HG02623 (cell line): ENCODE data around the gene KMT2E.

Source experiments
- ATAC-seq: cut with Tn5 transposase; IDR thresholded peaks from one replicate; pipeline ENCODE4 v1.9.1; 2021; ENCODE audit warnings: moderate library complexity; ENCODE audit not compliant: unreplicated experiment

The KMT2E gene

DNA sequence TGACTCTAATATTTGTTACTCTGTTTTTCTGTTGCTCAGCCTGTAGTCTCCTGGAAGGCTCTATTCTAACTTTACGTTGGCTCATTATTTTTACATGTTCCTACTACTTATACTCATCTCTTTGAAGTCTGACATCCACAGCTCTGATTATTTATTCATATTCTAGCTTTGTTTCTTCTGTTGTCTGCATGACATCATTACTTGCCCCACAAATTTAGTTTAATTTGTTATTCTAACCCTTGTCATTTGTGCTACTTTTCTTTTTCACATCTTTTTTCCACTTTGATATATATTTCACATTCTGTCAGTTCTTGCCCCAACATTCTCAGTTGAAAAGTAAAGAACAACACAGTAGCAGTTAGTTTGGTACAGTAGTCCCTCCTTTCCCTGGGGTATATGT is 51.1 kb downstream of the KMT2E start:
- no peak for ATAC-seq

DNA sequence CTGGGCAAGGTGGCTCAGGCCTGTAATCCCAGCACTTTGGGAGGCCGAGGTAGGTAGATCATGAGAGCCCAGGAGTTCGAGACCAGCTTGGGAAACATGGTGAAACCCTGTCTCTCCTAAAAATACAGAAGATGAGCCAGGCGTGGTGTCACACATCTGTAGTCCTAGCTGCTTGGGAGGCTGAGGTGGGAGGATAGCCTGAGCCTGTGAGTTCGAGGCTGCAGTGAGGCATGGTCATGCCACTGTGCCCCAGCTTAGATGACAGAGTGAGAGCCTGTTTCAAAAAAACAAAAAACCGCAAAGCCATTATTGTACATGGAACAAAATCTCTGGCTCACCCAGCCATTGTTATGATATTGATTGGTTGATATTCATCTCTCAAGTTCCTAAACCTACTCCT is 53.7 kb downstream of the KMT2E start:
- ATAC-seq: no peak

DNA sequence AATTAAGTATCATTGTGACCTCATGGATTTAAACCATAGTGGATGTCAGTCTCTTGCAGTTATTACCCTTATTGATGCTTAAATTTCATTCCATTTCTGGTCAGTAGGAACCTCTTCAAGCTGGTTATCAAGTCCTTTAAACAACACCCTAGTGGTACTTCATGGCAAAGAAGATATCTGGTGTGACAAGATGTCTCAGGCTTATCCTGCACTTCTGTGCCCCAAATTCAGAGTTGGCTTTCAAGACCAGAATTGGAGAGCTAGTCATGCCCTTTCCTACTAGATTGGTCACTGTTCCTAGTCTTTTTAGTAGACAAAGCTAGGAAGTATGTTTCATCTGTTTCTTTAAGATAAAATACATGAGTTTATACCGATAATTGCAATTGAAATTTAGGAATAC is 54.9 kb downstream of the KMT2E start:
- no peak for ATAC-seq

DNA sequence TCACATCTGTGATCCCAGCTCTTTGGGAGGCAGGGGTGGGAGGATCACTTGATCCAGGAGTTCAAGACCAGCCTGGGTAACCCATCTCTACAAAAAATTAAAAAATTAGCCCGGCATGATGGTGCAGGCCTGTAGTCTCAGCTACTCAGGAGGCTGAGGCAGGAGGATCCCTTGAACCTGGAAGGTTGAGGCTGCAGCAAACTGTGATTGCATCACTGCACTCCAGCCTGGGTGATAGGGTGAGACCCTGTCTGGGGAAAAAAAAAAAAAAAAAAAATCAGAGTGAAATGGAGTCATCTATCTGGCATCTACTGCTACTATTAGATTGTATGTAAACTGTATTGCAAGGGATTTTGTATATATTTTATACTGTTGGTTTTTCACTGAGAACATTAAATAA is 59.1 kb downstream of the KMT2E start:
- no peak for ATAC-seq

DNA sequence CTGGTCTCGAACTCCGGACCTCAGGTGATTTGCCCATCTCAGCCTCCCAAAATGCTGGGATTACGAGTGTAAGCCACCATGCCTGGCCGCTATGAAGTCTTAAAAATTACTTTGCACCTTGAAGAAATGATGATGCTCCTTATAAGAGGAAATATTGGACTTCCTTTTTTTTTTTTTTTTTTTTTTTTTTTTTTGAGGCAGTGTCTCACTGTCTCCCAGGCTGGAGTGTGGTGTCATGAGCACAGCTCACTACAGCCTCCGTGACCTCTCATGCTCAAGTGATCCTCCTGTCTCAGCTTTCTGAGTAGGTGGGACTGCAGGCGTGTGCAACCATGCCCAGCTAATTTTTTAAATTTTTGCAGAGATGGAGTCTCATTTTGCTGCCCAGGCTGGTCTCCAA is 65.3 kb downstream of the KMT2E start:
- no peak for ATAC-seq

DNA sequence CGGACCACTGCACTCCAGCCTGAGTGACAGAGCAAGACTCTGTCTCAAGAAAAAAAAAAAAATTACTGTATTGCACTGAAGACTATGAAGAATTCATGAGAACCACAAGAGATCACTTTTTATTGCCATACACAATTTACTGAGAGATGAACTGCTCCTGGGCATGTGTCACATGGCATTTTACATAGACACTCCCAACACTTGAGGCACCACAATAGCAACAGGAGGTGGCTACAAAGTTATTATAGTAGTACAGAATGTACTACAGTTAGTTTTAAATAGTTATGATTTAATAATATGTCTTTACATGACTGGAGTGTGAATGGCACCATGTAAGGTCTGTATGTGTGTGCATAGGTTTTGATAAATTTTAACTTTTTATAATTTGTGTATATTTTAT is 70.6 kb downstream of the KMT2E start:
- no peak for ATAC-seq

DNA sequence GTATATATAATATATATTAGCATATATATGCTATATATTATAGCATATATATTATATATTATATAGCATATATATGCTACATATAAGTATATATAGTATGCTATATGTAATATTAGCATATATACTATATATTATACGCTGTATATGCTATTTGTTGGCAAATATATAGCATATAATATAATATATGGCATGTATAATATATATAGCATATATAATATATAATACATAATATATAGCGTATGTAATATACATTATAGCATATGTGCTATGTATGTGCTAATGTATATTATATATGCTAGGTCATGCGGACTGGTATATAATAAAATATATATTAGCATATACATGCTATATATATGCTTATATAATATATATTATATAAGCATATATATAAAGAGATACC is 72.8 kb downstream of the KMT2E start:
- no peak for ATAC-seq

DNA sequence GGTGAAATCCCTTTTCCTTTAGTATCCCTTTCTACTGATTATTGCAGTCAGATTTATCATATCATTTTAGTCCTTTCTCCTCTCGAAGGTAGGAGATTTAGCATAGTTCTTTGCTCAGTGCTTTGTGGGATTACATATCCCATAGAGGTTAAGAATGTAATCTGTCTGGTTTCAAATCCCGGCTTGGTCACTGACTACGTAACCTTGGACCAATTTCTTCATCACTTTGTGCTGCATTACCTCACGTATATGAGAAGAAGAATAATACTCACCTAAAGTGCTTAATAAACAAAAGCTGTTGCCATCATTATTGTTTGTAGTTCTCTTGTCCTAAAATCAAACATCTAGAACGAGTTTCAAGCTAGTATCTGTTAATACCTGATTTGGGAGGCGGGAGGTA is 74.0 kb downstream of the KMT2E start:
- ATAC-seq: no peak

DNA sequence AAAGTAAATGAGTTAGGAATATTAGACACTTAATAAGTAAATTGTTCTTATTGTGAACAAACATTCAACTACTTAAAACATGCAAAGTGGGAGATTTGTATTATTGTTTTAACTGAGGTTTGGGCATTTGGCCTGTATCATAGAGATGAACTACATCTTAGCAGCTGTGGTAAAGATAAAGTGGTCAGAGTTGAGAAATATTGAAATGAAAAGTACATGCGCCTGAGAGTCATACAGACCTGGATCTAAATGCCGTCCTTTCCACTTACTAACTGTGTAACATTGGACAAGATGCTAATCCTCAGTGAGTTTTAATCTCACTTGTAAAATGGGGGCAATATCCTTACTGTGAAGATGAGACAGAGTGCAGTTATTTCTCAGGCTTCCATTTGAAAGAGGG is 74.5 kb downstream of the KMT2E start:
- ATAC-seq: no peak

DNA sequence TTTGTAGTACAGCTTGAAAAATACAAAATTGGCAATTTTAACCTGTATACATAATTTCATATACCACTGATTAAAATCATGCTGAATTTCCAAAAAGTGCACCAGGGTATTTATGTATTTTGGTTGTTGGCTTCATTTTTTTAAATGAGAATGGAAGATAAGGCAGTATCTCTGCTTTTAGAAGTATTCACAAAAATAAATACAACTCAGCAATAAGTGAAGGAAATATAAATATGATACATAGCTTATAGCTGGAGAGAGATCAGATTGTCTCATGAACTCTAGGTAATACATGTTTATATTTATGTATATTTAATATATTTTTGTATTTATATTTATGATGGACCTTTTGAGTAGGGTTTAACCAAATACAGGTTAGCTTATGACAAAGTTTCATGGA is 81.0 kb downstream of the KMT2E start:
- no peak for ATAC-seq

DNA sequence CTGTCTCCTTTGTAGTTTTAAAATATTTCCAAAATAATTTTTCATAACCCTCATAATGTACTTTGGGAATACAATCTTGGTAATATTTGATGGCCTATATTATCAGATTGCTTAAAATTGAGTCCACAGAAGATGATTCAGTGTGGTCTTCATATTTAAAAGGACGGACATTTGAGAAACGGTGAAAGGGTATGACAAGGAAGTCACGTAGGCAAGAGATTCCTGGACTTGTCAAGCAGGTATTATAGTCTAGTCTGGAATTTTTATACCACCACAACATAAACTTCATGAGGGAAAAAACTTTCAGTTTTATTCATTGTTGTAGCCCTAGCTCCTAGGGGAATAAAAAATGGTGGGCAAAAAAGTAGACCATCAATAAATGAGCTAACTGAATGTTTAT is 82.3 kb downstream of the KMT2E start:
- ATAC-seq: no peak

DNA sequence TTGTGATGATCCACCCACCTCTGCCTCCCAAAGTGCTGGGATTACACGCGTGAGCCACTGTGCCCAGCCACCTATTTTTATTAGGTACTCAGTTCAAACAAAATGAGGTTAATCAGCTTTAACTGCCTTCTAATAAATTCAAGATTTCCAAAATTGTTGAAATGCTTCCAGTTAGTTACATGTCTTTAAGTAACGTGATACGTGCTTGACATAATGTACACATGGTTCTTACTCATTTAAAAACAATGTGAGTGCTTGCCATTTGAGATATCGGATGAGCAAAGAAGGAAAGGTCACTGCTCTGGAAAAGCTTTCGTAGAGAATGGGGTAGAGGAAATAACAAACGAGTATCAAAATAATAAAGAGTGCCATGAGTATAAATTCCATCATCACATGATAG is 83.6 kb downstream of the KMT2E start:
- ATAC-seq: no peak

DNA sequence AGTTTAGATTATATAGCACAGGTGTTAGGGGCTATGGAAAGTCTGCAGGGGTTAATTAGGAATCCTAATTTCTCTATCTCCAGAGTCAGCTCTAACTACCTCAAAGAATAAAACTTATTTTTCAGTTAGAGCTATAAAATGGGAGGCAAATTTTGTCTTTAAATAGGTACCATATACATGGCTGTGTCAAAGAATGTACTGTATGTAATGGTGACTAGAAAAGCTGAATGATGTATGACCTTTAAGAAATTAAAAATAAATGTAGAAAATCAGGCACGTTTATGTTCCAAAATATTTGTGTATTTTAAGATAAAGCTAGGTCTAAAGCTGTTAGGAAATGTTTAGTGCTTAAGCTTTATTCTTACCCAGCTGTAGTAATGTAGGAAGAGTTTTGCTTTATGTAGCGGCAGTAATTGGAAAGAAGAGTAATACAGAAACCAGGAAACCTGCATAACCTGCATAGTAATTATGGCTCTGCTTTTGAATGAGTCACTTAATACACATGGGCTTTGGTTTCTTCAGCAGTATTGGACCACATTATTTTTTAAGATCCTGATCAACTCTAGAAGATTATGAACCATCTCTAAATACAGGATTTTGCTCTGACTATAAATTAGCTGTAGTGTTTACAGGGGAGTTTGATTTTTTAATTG is 85.0 kb downstream of the KMT2E start:
- ATAC-seq: peak; percentile 77

DNA sequence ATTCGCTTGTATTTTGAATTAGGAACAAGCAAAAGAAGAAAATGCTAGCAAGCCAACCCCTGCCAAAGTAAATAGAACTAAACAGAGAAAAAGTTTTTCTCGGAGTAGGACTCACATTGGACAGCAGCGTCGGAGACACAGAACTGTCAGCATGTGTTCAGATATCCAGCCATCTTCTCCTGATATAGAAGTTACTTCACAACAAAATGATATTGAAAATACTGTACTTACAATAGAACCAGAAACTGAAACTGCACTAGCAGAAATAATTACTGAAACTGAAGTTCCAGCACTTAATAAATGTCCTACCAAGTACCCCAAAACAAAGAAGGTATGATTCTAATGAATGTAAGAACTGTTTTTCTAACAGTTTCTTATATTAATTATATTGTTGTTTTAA is 87.9 kb downstream of the KMT2E start:
- no peak for ATAC-seq

DNA sequence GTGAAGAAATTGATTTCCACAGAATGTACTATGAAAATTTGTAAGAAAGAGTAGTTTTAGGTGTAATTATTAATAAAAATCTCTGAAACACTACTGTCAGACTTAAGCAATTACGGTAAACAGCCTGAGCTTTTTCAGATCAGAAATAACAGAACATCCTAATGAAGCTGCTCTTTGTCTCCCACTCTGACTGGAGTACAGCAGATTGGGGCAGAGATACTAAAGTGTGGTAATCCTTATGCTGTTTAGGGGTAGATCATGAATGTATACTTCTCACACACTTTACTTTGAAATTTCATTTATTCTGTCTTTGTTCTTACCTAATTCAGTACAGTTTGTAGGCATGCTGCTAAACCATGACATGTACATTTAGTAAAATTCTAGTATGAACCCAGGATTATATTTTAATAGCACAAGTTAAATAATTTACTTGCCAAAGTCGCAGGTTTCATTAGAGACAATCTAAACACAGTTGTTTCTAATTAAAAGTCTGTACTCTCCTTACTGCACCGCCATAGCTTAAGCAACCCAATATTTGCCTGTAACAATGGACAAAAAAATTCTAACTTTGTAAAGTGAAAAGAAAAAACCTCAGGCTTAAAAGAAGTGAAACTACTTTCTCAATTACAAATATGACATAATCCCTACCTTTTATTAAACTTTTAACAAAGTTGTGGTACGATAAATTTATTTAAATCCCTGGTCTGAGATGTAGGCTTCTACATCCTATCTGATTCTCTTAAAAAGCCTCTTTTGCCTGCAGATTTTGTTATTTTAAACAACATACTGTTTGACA is 88.8 kb downstream of the KMT2E start:
- ATAC-seq: no peak

DNA sequence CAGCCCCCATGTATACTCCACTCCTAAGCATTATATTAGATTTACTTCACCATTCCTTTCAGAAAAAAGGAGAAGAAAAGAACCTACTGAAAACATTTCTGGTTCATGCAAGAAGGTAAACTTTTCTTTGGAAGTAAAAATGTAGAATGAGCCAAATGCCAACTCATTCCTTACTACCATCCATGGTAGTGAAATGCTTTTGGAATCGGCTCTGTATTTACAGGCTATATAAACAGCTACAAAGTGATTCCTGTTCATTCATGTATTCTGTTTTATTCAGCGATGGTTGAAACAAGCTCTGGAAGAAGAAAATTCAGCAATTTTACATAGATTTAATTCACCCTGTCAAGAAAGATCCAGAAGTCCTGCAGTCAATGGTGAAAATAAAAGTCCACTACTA is 91.6 kb downstream of the KMT2E start:
- ATAC-seq: no peak

DNA sequence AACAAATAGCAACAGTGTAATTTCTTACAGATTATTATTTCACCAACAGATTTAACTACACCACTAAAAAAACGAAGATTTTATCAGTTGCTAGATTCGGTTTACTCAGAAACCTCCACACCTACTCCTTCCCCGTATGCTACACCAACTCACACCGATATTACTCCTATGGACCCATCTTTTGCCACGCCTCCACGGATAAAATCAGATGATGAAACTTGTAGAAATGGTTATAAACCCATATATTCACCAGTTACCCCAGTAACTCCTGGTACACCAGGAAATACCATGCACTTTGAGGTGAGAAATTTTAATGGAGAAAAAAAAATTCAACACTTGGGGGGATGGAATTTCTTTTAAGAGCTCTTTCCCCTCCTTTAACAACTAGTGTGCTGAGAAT is 92.5 kb downstream of the KMT2E start:
- ATAC-seq: no peak

DNA sequence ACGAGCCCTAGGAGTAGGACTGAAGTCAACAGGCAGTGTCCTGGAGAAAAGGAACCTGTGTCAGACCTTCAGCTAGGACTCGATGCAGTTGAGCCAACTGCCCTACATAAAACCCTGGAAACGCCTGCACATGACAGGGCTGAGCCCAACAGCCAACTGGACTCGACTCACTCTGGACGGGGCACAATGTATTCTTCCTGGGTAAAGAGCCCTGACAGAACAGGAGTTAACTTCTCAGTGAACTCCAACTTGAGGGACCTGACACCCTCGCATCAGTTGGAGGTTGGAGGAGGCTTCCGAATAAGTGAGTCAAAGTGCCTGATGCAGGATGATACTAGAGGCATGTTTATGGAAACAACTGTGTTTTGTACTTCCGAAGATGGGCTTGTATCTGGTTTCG is 93.5 kb downstream of the KMT2E start:
- ATAC-seq: no peak

DNA sequence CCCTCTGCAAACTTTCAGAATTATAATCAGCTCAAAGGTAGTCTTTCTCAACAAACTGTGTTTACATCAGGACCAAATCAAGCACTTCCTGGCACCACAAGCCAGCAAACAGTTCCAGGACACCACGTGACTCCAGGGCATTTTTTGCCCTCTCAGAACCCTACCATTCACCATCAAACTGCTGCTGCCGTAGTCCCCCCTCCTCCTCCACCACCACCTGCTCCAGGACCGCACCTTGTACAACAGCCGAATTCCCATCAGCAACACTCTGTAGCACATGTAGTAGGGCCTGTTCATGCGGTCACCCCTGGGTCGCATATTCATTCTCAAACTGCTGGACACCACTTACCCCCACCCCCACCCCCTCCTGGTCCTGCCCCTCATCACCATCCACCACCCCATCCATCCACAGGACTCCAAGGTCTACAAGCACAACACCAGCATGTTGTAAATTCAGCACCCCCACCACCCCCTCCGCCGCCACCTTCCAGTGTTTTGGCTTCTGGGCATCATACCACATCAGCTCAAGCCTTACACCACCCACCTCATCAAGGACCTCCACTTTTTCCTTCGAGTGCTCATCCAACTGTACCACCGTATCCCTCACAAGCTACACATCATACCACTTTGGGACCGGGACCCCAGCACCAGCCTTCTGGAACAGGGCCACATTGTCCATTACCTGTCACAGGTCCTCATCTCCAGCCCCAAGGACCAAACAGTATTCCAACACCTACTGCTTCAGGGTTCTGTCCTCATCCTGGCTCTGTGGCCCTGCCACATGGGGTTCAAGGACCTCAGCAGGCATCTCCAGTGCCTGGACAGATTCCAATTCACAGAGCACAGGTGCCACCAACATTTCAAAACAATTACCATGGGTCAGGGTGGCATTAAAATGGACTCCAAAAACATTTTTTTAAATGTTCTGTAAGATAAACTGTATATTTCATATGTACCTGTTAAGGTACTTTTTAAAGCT is 98.7 kb downstream of the KMT2E start:
- ATAC-seq: no peak

DNA sequence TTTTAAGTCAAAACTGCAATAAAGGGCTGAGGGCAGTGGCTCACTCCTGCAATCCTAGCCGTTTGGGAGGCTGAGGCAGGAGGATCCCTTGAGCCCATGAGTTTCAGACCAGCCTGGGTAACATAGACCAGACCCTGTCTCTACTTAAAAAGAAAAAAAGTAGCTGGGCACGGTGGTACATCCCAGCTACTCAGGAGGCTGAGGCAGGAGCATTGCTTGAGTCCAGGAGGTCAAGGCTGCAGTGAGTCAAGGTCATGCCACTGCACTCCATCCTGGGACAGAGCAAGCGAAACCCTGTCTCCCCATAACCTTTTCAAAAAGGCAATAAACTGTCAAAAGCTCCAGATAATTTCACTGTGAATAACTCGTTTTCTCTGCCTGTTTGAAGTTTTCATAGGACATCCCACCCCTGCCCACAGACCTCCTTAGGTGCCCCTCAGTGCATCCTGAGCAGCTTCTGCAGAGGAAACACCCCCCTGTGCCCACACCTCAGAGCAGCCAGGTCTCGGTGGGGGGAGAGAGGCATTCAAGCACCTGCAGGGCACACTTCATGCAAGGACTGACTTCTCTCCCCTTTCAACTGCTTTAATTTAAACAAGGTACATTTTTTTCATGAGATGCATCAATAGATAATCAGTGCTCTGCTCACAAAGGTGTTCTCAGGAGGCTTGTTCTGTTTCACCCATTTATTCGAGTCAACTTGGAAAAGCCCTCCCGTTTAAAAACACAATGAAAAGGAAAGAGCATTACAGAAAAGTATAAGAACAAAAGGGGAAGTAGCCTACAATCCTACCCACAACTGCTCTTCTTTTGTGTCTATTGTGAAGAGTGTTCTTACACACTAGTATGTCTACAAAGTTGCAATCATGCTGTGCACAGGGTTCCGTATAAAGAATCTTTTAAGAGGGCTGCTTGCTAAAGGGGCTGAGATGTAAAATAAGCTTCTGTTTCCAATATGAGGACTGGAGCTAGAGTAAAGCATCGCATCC is 104.9 kb downstream of the KMT2E start:
- no peak for ATAC-seq
